ENCODE data around the gene SEC62.
"Not testable (repeated sequence)": the region's sequence is repeated elsewhere in the genome, so short reads cannot be mapped to it uniquely, and the experiment has no call there.

Gene SEC62

GRCh38 chr3:170010498-170010897, 43.9 kb downstream of the SEC62 start:
- Histone ChIP-seq H3K36me3 (ENCODE audit: insufficient read depth, low read length) (no peaks in the 10 kb centered on the region), H3K27me3 (ENCODE audit: insufficient read depth, low read length) (no peaks in the 10 kb centered on the region), H2AFZ (ENCODE audit: low read depth, low read length) (no peak overlapping the region), H3K9me3 (ENCODE audit: low read length) (no peaks in the 10 kb centered on the region), H3K4me3 (ENCODE audit: low read length) (no peak overlapping the region), H3K4me1 (ENCODE audit: insufficient read depth, low read length) (no peaks in the 10 kb centered on the region)

- Histone ChIP-seq H3K27me3 (ENCODE audit: insufficient read depth, low read length) (no peaks in the 10 kb centered on the region), H2AFZ (ENCODE audit: low read depth, low read length) (no peak overlapping the region), H3K9me3 (ENCODE audit: low read length) (no peaks in the 10 kb centered on the region), H3K4me3 (ENCODE audit: low read length) (no peak overlapping the region), H3K4me1 (ENCODE audit: insufficient read depth, low read length) (no peaks in the 10 kb centered on the region), H3K36me3 (ENCODE audit: insufficient read depth, low read length) (no peaks in the 10 kb centered on the region)
These were observed 46.2 kb downstream of the SEC62 start for GRCh38 chr3:170012683-170013400.

GRCh38 chr3:170016057-170016456, 49.5 kb downstream of the SEC62 start:
- Histone ChIP-seq H3K9me3 (ENCODE audit: low read length) (no peaks in the 10 kb centered on the region), H3K4me1 (ENCODE audit: insufficient read depth, low read length) (no peaks in the 10 kb centered on the region), H3K27me3 (ENCODE audit: insufficient read depth, low read length) (no peaks in the 10 kb centered on the region), H3K36me3 (ENCODE audit: insufficient read depth, low read length) (no peaks in the 10 kb centered on the region), H2AFZ (ENCODE audit: low read depth, low read length) (no peak overlapping the region), H3K4me3 (ENCODE audit: low read length) (no peak overlapping the region)

- not testable (repeated sequence) for H3K36me3 ChIP-seq (ENCODE audit: insufficient read depth, low read length); H2AFZ ChIP-seq (ENCODE audit: low read depth, low read length); H3K4me1 ChIP-seq (ENCODE audit: insufficient read depth, low read length); H3K9me3 ChIP-seq (ENCODE audit: low read length); H3K27me3 ChIP-seq (ENCODE audit: insufficient read depth, low read length); H3K4me3 ChIP-seq (ENCODE audit: low read length)
These were observed 52.7 kb downstream of the SEC62 start for GRCh38 chr3:170019306-170019705.

GRCh38 chr3:170021083-170021482, 54.5 kb downstream of the SEC62 start:
- Histone ChIP-seq H2AFZ (ENCODE audit: low read depth, low read length) (no peak overlapping the region), H3K4me1 (ENCODE audit: insufficient read depth, low read length) (no peaks in the 10 kb centered on the region), H3K36me3 (ENCODE audit: insufficient read depth, low read length) (no peaks in the 10 kb centered on the region), H3K4me3 (ENCODE audit: low read length) (no peak overlapping the region), H3K9me3 (ENCODE audit: low read length) (no peaks in the 10 kb centered on the region), H3K27me3 (ENCODE audit: insufficient read depth, low read length) (peaks cover 2% of the 10 kb centered on the region)

- H3K36me3 ChIP-seq (ENCODE audit: insufficient read depth, low read length): no peaks in the 10 kb centered on the region
- no peaks in the 10 kb centered on the region for H3K9me3 ChIP-seq (ENCODE audit: low read length)
- H3K4me1 ChIP-seq (ENCODE audit: insufficient read depth, low read length): peaks cover 3% of the 10 kb centered on the region
- H2AFZ ChIP-seq (ENCODE audit: low read depth, low read length): no peak overlapping the region
- H3K4me3 ChIP-seq (ENCODE audit: low read length): no peak overlapping the region
- peaks cover 2% of the 10 kb centered on the region for H3K27me3 ChIP-seq (ENCODE audit: insufficient read depth, low read length)
These were observed 55.7 kb downstream of the SEC62 start for GRCh38 chr3:170022336-170022735.

GRCh38 chr3:170023165-170023564, 56.6 kb downstream of the SEC62 start:
- Histone ChIP-seq H3K36me3 (ENCODE audit: insufficient read depth, low read length) (no peaks in the 10 kb centered on the region), H3K4me1 (ENCODE audit: insufficient read depth, low read length) (peaks cover 4% of the 10 kb centered on the region), H3K4me3 (ENCODE audit: low read length) (no peak overlapping the region), H3K27me3 (ENCODE audit: insufficient read depth, low read length) (peaks cover 2% of the 10 kb centered on the region), H2AFZ (ENCODE audit: low read depth, low read length) (no peak overlapping the region), H3K9me3 (ENCODE audit: low read length) (no peaks in the 10 kb centered on the region)

- no peaks in the 10 kb centered on the region for H3K9me3 ChIP-seq (ENCODE audit: low read length)
- peaks cover 4% of the 10 kb centered on the region for H3K4me1 ChIP-seq (ENCODE audit: insufficient read depth, low read length)
- H3K4me3 ChIP-seq (ENCODE audit: low read length): no peak overlapping the region
- no peaks in the 10 kb centered on the region for H3K36me3 ChIP-seq (ENCODE audit: insufficient read depth, low read length)
- no peak overlapping the region for H2AFZ ChIP-seq (ENCODE audit: low read depth, low read length)
- H3K27me3 ChIP-seq (ENCODE audit: insufficient read depth, low read length): peaks cover 2% of the 10 kb centered on the region
These were observed 58.0 kb downstream of the SEC62 start for GRCh38 chr3:170024581-170024980.

- Histone ChIP-seq H3K4me1 (ENCODE audit: insufficient read depth, low read length) (peaks cover 4% of the 10 kb centered on the region), H3K4me3 (ENCODE audit: low read length) (no peak overlapping the region), H3K9me3 (ENCODE audit: low read length) (no peaks in the 10 kb centered on the region), H3K27me3 (ENCODE audit: insufficient read depth, low read length) (peaks cover 2% of the 10 kb centered on the region), H2AFZ (ENCODE audit: low read depth, low read length) (no peak overlapping the region), H3K36me3 (ENCODE audit: insufficient read depth, low read length) (no peaks in the 10 kb centered on the region)
These were observed 60.9 kb downstream of the SEC62 start for GRCh38 chr3:170027233-170028102.

- peaks cover 1% of the 10 kb centered on the region for H3K4me1 ChIP-seq (ENCODE audit: insufficient read depth, low read length)
- H2AFZ ChIP-seq (ENCODE audit: low read depth, low read length): no peak overlapping the region
- no peaks in the 10 kb centered on the region for H3K9me3 ChIP-seq (ENCODE audit: low read length)
- peaks cover 15% of the 10 kb centered on the region for H3K27me3 ChIP-seq (ENCODE audit: insufficient read depth, low read length)
- H3K36me3 ChIP-seq (ENCODE audit: insufficient read depth, low read length): no peaks in the 10 kb centered on the region
- no peak overlapping the region for H3K4me3 ChIP-seq (ENCODE audit: low read length)
These were observed 66.9 kb downstream of the SEC62 start for GRCh38 chr3:170033489-170033888.

- Histone ChIP-seq H3K36me3 (ENCODE audit: insufficient read depth, low read length) (no peaks in the 10 kb centered on the region), H3K27me3 (ENCODE audit: insufficient read depth, low read length) (peaks cover 46% of the 10 kb centered on the region), H3K4me3 (ENCODE audit: low read length) (peak within 1 kb of the TSS; percentile 43), H3K4me1 (ENCODE audit: insufficient read depth, low read length) (peaks cover 4% of the 10 kb centered on the region), H2AFZ (ENCODE audit: low read depth, low read length) (peak within 1 kb of the TSS; percentile 90), H3K9me3 (ENCODE audit: low read length) (peaks cover 2% of the 10 kb centered on the region)
These were observed 71.1 kb downstream of the SEC62 start, which contains the start of gene GPR160 for GRCh38 chr3:170037463-170038433. Gene GPR160 (plus strand): TSS chr3:170037995. CDS start chr3:170083973, 45,978 bp downstream.

GRCh38 chr3:170038434-170039110, 72.0 kb downstream of the SEC62 start:
- Histone ChIP-seq H3K27me3 (ENCODE audit: insufficient read depth, low read length) (peaks cover 46% of the 10 kb centered on the region), H3K36me3 (ENCODE audit: insufficient read depth, low read length) (no peaks in the 10 kb centered on the region), H3K4me3 (ENCODE audit: low read length) (peak overlapping the region; percentile 43)

More at GRCh38 chr3:170038434-170039110, 72.0 kb downstream of the SEC62 start:
- Histone ChIP-seq H2AFZ (ENCODE audit: low read depth, low read length) (peak overlapping the region; percentile 90), H3K9me3 (ENCODE audit: low read length) (peaks cover 2% of the 10 kb centered on the region), H3K4me1 (ENCODE audit: insufficient read depth, low read length) (peaks cover 4% of the 10 kb centered on the region)
